C4-2B (cell line): ENCODE measurements around the gene COL13A1.

Experiments
- ZFX ChIP-seq: fragments of 450-650 bp; IDR thresholded peaks from 2 replicates; pipeline ENCODE4 v1.6.1; 2017
- TF ChIP-seq, protein P1 (sequence below): fragments of 450-650 bp; conservative IDR thresholded peaks from 2 replicates; pipeline ENCODE4 v1.5.1; 2017; ENCODE audit warnings: mild to moderate bottlenecking

DNA sequence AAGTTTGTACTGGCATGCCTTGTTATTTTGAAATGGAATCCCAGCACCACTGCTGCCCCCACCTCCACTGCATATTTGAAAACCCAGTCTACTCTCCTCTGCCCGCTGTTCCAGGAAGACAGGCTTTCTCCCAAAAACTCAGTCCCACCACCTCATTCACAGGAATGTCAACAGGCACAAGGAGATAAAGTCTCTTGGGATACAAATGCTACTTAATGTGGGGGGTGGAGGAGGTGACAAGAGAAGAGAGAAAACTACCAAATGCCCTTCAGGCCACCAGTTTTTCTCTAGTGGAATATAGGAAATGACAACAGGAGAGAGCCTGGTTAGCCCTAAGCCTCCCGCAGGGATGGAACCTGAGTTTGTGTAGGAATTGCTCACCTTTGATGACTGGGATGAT lies 1.0 kb upstream of the COL13A1 start:
- TF ChIP-seq, protein P1, sequence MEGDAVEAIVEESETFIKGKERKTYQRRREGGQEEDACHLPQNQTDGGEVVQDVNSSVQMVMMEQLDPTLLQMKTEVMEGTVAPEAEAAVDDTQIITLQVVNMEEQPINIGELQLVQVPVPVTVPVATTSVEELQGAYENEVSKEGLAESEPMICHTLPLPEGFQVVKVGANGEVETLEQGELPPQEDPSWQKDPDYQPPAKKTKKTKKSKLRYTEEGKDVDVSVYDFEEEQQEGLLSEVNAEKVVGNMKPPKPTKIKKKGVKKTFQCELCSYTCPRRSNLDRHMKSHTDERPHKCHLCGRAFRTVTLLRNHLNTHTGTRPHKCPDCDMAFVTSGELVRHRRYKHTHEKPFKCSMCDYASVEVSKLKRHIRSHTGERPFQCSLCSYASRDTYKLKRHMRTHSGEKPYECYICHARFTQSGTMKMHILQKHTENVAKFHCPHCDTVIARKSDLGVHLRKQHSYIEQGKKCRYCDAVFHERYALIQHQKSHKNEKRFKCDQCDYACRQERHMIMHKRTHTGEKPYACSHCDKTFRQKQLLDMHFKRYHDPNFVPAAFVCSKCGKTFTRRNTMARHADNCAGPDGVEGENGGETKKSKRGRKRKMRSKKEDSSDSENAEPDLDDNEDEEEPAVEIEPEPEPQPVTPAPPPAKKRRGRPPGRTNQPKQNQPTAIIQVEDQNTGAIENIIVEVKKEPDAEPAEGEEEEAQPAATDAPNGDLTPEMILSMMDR, result no peak
- no peak for TF ChIP-seq ZFX
